Neural progenitor cell (in vitro differentiated cells): Measurements from ENCODE around the gene HCRTR1. TPM values are rescaled to one million over a fixed set of nuclear protein-coding genes. Genes with fewer than 3 reads are reported as not detected.

Experiments
- DNase-seq: peaks from one replicate; pipeline ENCODE4 v3.0.0-alpha.2; 2016; ENCODE audit warnings: low spot score
- H2AFZ ChIP-seq: fragments of 200-600 bp; sonication (generic); replicated peaks from 2 replicates; pipeline ENCODE4 v1.6.1; 2016; ENCODE audit warnings: antibody characterized with exemption
- H3F3A ChIP-seq: fragments of 200-600 bp; sonication (generic); 2 replicates; pipeline ENCODE4 v1.6.1; 2016; ENCODE audit warnings: antibody characterized with exemption, low read depth
- H3K27ac ChIP-seq: fragments of 200-600 bp; sonication (generic); 2 replicates; pipeline ENCODE4 v1.5.1; 2016; ENCODE audit warnings: mild to moderate bottlenecking
- H3K27me3 ChIP-seq: fragments of 200-600 bp; sonication (generic); 2 replicates; pipeline ENCODE4 v1.6.1; 2016; ENCODE audit warnings: mild to moderate bottlenecking, moderate library complexity
- H3K36me3 ChIP-seq: fragments of 200-600 bp; sonication (generic); 2 replicates; pipeline ENCODE4 v1.5.1; 2016
- H3K4me1 ChIP-seq: fragments of 200-600 bp; sonication (generic); 2 replicates; pipeline ENCODE4 v1.6.1; 2016; ENCODE audit warnings: mixed run types
- H3K4me2 ChIP-seq: fragments of 200-600 bp; sonication (generic); 2 replicates; pipeline ENCODE4 v1.6.1; 2016
- H3K4me3 ChIP-seq: fragments of 200-600 bp; sonication (generic); 2 replicates; pipeline ENCODE4 v1.5.1; 2016
- H3K79me2 ChIP-seq: fragments of 200-600 bp; sonication (generic); 2 replicates; pipeline ENCODE4 v1.6.1; 2016; ENCODE audit warnings: low read depth
- H3K9ac ChIP-seq: fragments of 200-600 bp; sonication (generic); 2 replicates; pipeline ENCODE4 v1.6.1; 2016
- H3K9me3 ChIP-seq: fragments of 200-600 bp; sonication (generic); 2 replicates; pipeline ENCODE4 v1.5.1; 2016; ENCODE audit warnings: low read depth
- H4K20me1 ChIP-seq: fragments of 200-600 bp; sonication (generic); 2 replicates; pipeline ENCODE4 v1.6.1; 2016; ENCODE audit warnings: low read depth
- H3K27ac Mint-ChIP-seq: 3 replicates; pipeline ENCODE4 v1.8.0; 2021; ENCODE audit warnings: mixed read lengths
- H3K27me3 Mint-ChIP-seq: 2 replicates; pipeline ENCODE4 v1.8.0; 2022; ENCODE audit warnings: low read depth, mild to moderate bottlenecking, inconsistent platforms, moderate library complexity, mixed read lengths; ENCODE audit not compliant: insufficient read depth
- H3K36me3 Mint-ChIP-seq: 3 replicates; pipeline ENCODE4 v1.8.0; 2021; ENCODE audit warnings: mixed read lengths
- H3K4me1 Mint-ChIP-seq: 3 replicates; pipeline ENCODE4 v1.8.0; 2021; ENCODE audit warnings: mixed read lengths
- H3K4me3 Mint-ChIP-seq: 3 replicates; pipeline ENCODE4 v1.8.0; 2021; ENCODE audit warnings: mild to moderate bottlenecking, moderate library complexity, mixed read lengths
- H3K9me3 Mint-ChIP-seq: 3 replicates; pipeline ENCODE4 v1.8.0; 2020; ENCODE audit warnings: mixed read lengths
- CTCF ChIP-seq: fragments of 200-600 bp; sonication (generic); IDR thresholded peaks from 2 replicates; pipeline ENCODE4 v1.5.1; 2017; ENCODE audit warnings: antibody characterized with exemption, mild to moderate bottlenecking
- EZH2 ChIP-seq: fragments of 200-600 bp; sonication (generic); IDR thresholded peaks from 2 replicates; pipeline ENCODE4 v1.6.1; 2017; ENCODE audit warnings: antibody characterized with exemption, mild to moderate bottlenecking, moderate library complexity
- EZH2phosphoT487 ChIP-seq: fragments of 200-600 bp; sonication (generic); IDR thresholded peaks from 2 replicates; pipeline ENCODE4 v1.6.1; 2017; ENCODE audit warnings: antibody characterized with exemption
- total RNA-seq: library from RNA; depleted of rRNA; stranded (reverse); fragments of >200 nt; gene quantifications from 2 replicates; pipeline ENCODE4 v1.2.3, GENCODE V29; 2015; ENCODE audit warnings: low replicate concordance

Gene HCRTR1
- total RNA-seq, 1 donor from 2014 or later: not detected

- H3K27me3 ChIP-seq: no peaks in the 10 kb centered on the region
- no peak overlapping the region for H3K4me2 ChIP-seq
- no peak overlapping the region for H3K9ac ChIP-seq
- peaks cover 9% of the 10 kb centered on the region for H3K4me1 Mint-ChIP-seq
- H3K4me3 ChIP-seq: no peak overlapping the region
- H3K36me3 ChIP-seq: no peaks in the 10 kb centered on the region
- DNase-seq: no peak
- H3K27ac ChIP-seq: no peak overlapping the region
- no peak overlapping the region for H3K4me3 Mint-ChIP-seq
- no peaks in the 10 kb centered on the region for H4K20me1 ChIP-seq
- H3K27me3 Mint-ChIP-seq: peaks cover 20% of the 10 kb centered on the region
- H3K9me3 ChIP-seq: no peaks in the 10 kb centered on the region
- H3K27ac Mint-ChIP-seq: peak overlapping the region; percentile 47
- no peaks in the 10 kb centered on the region for H3F3A ChIP-seq
- TF ChIP-seq EZH2phosphoT487 (no peak), EZH2 (no peak), CTCF (no peak)
- H2AFZ ChIP-seq: no peak overlapping the region
- H3K36me3 Mint-ChIP-seq: no peaks in the 10 kb centered on the region
- no peaks in the 10 kb centered on the region for H3K79me2 ChIP-seq
- H3K4me1 ChIP-seq: no peaks in the 10 kb centered on the region
- H3K9me3 Mint-ChIP-seq: no peaks in the 10 kb centered on the region
Observed at GRCh38 chr1:31655756-31656155, 38.3 kb downstream of the HCRTR1 start.

DNA sequence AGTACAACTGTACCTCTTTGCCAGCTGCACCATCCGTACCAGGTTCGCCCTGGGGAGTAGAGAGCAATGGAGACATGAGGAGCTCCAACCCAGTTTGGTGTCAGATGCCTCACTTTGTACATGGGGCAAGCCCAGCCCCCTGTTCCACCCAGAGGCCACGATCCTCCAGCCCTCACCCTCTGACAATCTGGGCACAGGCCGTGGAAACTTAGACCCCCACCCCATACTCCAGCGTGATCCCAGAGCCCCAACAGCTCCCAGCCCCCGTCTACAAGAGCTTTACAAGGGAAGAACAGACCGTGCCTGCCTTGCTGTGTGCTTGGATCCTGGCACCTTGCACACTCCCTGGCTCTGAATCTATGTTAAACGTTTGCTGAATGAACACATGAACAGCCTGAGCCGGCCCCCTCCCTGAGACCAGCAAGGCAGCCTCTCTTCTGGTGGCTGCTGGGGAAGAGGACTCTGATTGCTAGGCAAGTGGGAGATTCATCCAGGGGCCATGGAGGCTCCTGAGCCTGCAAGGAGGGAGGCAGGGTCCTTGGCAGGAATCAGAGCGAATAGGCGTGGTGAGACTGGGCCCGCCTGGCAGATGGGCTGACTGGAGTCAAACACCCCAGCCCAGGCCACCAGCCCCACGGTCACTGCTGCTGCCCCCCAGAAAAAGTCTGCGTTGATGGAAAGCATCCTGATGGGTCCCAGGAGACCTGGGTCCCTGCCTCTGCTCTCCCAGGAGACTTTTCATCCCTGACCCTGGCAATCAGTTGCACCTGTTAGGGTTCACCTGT lies 39.7 kb downstream of the HCRTR1 start:
- H3K36me3 ChIP-seq: no peaks in the 10 kb centered on the region
- Mint-ChIP-seq H3K9me3 (no peaks in the 10 kb centered on the region), H3K27ac (peak overlapping the region; percentile 66), H3K4me3 (no peak overlapping the region), H3K27me3 (peaks cover 20% of the 10 kb centered on the region), H3K36me3 (no peaks in the 10 kb centered on the region), H3K4me1 (peaks cover 9% of the 10 kb centered on the region)
- no peak overlapping the region for H3K9ac ChIP-seq
- no peaks in the 10 kb centered on the region for H3K4me1 ChIP-seq
- no peaks in the 10 kb centered on the region for H4K20me1 ChIP-seq
- TF ChIP-seq EZH2phosphoT487 (no peak), EZH2 (no peak), CTCF (no peak)
- no peaks in the 10 kb centered on the region for H3K27me3 ChIP-seq
- H2AFZ ChIP-seq: no peak overlapping the region
- H3K4me2 ChIP-seq: no peak overlapping the region
- no peaks in the 10 kb centered on the region for H3K9me3 ChIP-seq
- H3K27ac ChIP-seq: no peak overlapping the region
- DNase-seq: no peak
- no peaks in the 10 kb centered on the region for H3F3A ChIP-seq
- no peak overlapping the region for H3K4me3 ChIP-seq
- no peaks in the 10 kb centered on the region for H3K79me2 ChIP-seq

- Histone ChIP-seq H3K4me1 (no peaks in the 10 kb centered on the region), H3K79me2 (no peaks in the 10 kb centered on the region), H4K20me1 (no peaks in the 10 kb centered on the region), H3K4me2 (no peak overlapping the region), H3K27ac (no peak overlapping the region), H3F3A (no peaks in the 10 kb centered on the region), H3K36me3 (no peaks in the 10 kb centered on the region), H3K9ac (no peak overlapping the region), H2AFZ (no peak overlapping the region), H3K27me3 (no peaks in the 10 kb centered on the region), H3K9me3 (no peaks in the 10 kb centered on the region), H3K4me3 (no peak overlapping the region)
- Mint-ChIP-seq H3K27ac (no peak overlapping the region), H3K36me3 (no peaks in the 10 kb centered on the region), H3K4me3 (no peak overlapping the region), H3K9me3 (no peaks in the 10 kb centered on the region), H3K4me1 (peaks cover 9% of the 10 kb centered on the region), H3K27me3 (peaks cover 20% of the 10 kb centered on the region)
- DNase-seq: no peak
- TF ChIP-seq EZH2phosphoT487 (no peak), CTCF (no peak), EZH2 (no peak)
Observed at GRCh38 chr1:31657972-31658510, 40.6 kb downstream of the HCRTR1 start.
